SH-SY5Y (cell line): ENCODE data around the gene SEPTIN8.

Experiments
- GATA2 ChIP-seq: IDR thresholded peaks from 2 replicates; pipeline ENCODE4 v1.6.1; 2011; ENCODE audit warnings: mild to moderate bottlenecking, low read depth, low read length
- GATA3 ChIP-seq: IDR thresholded peaks from 2 replicates; pipeline ENCODE4 v1.6.1; 2011; ENCODE audit warnings: low read depth, mild to moderate bottlenecking, low read length, moderate library complexity

The SEPTIN8 gene

GRCh38 chr5:132754111-132754510 is 22.9 kb downstream of the SEPTIN8 start:
- TF ChIP-seq GATA2 (no peak), GATA3 (no peak)

- TF ChIP-seq GATA2, result no peak
- no peak for TF ChIP-seq GATA3
These were observed 23.7 kb downstream of the SEPTIN8 start for GRCh38 chr5:132753135-132753987.

GRCh38 chr5:132752581-132753125 is 24.4 kb downstream of the SEPTIN8 start:
- TF ChIP-seq GATA3 (no peak), GATA2 (no peak)

- TF ChIP-seq GATA3, result no peak
- TF ChIP-seq GATA2, result no peak
These were observed 25.0 kb downstream of the SEPTIN8 start for GRCh38 chr5:132751971-132752580.

GRCh38 chr5:132751444-132751843 is 25.6 kb downstream of the SEPTIN8 start:
- no peak for TF ChIP-seq GATA2
- no peak for TF ChIP-seq GATA3

GRCh38 chr5:132750471-132751230 is 26.4 kb downstream of the SEPTIN8 start:
- TF ChIP-seq GATA3 (no peak), GATA2 (no peak)

- no peak for TF ChIP-seq GATA2
- TF ChIP-seq GATA3, result no peak
These were observed 27.5 kb downstream of the SEPTIN8 start for GRCh38 chr5:132749506-132749905.

GRCh38 chr5:132748522-132749000 is 28.5 kb downstream of the SEPTIN8 start:
- no peak for TF ChIP-seq GATA3
- TF ChIP-seq GATA2, result no peak

- TF ChIP-seq GATA2, result no peak
- no peak for TF ChIP-seq GATA3
These were observed 29.2 kb downstream of the SEPTIN8 start for GRCh38 chr5:132747616-132748440.

GRCh38 chr5:132746954-132747615 is 30.0 kb downstream of the SEPTIN8 start, which contains the start of gene CCNI2:
TSS of gene CCNI2 (plus strand) at chr5:132747426. CDS start at chr5:132747496, 70 bp downstream.
- no peak for TF ChIP-seq GATA3

- TF ChIP-seq GATA3 (no peak), GATA2 (no peak)
These were observed 30.5 kb downstream of the SEPTIN8 start for GRCh38 chr5:132746592-132746953.

- TF ChIP-seq GATA3 (no peak), GATA2 (no peak)
These were observed 32.4 kb downstream of the SEPTIN8 start for GRCh38 chr5:132744659-132745058.

- TF ChIP-seq GATA3, result no peak
- no peak for TF ChIP-seq GATA2
These were observed 34.4 kb downstream of the SEPTIN8 start for GRCh38 chr5:132742626-132743025.
